GM12891 (cell line): Measurements from ENCODE around the gene KDM4B.

ENCODE experiments used
- DNase-seq: peaks from one replicate; pipeline ENCODE4 v3.0.0; 2011; ENCODE audit warnings: low spot score; ENCODE audit not compliant: insufficient read length
- FAIRE-seq: peaks from 2 replicates; lab custom pipeline; 2011; peaks lifted over from hg19 to GRCh38; lab: Jason Lieb, UNC
- PAX5 ChIP-seq: IDR thresholded peaks from 2 replicates; pipeline ENCODE4 v1.6.1; 2011; ENCODE audit warnings: low read length, moderate library complexity, mild to moderate bottlenecking; ENCODE audit not compliant: insufficient read depth, severe bottlenecking
- POLR2A ChIP-seq: IDR thresholded peaks from 2 replicates; pipeline ENCODE4 v1.6.1; 2011; ENCODE audit warnings: low read depth, low read length, control low read depth
- POLR2AphosphoS5 ChIP-seq: IDR thresholded peaks from 2 replicates; pipeline ENCODE4 v1.6.1; 2011; ENCODE audit warnings: low read depth, low read length, control low read depth
- POU2F2 ChIP-seq: IDR thresholded peaks from 2 replicates; pipeline ENCODE4 v1.6.1; 2011; ENCODE audit warnings: low read depth, mild to moderate bottlenecking, control low read depth, low read length, moderate library complexity
- SPI1 ChIP-seq: IDR thresholded peaks from 2 replicates; pipeline ENCODE4 v1.6.1; 2011; ENCODE audit warnings: low read depth, low read length, control low read depth
- TAF1 ChIP-seq: IDR thresholded peaks from 2 replicates; pipeline ENCODE4 v1.6.1; 2011; ENCODE audit warnings: low read depth, low read length, control low read depth

The KDM4B gene

GRCh38 chr19:5029596-5029995 lies 60.7 kb downstream of the KDM4B start:
- FAIRE-seq, result peak; percentile 74
- TF ChIP-seq PAX5, result peak; percentile 53
- peak; percentile 70 for DNase-seq

GRCh38 chr19:5030136-5030820 lies 61.4 kb downstream of the KDM4B start:
- DNase-seq, result no peak
- no peak for TF ChIP-seq PAX5
- TF ChIP-seq POLR2AphosphoS5, result no peak
- TF ChIP-seq TAF1, result no peak
- no peak for TF ChIP-seq POU2F2
- TF ChIP-seq SPI1, result no peak
- TF ChIP-seq POLR2A, result no peak
- no peak for FAIRE-seq

DNA sequence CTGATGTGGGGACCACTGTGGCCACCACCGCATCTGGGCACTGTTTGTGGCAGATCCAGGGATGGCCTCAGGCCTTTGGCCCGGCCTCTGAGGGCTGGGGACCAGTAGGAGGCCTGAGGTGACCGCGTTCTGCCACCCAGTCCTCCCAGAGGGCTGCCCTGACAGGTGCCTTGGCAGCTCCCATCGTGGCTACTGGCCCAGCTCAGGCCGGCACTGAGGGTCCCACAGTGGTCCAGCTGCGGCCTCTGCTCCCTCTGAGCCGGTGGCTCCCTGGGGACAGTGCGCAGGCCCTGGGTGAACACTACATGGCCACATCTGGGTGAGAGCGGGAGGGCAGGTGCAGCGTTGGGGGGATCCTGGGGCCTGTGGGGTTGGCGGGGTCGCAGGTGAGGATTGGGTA lies 61.9 kb downstream of the KDM4B start:
- TF ChIP-seq POLR2A, result no peak
- TF ChIP-seq POLR2AphosphoS5, result no peak
- no peak for TF ChIP-seq SPI1
- no peak for TF ChIP-seq POU2F2
- no peak for TF ChIP-seq TAF1
- TF ChIP-seq PAX5, result no peak
- no peak for DNase-seq
- no peak for FAIRE-seq

DNA sequence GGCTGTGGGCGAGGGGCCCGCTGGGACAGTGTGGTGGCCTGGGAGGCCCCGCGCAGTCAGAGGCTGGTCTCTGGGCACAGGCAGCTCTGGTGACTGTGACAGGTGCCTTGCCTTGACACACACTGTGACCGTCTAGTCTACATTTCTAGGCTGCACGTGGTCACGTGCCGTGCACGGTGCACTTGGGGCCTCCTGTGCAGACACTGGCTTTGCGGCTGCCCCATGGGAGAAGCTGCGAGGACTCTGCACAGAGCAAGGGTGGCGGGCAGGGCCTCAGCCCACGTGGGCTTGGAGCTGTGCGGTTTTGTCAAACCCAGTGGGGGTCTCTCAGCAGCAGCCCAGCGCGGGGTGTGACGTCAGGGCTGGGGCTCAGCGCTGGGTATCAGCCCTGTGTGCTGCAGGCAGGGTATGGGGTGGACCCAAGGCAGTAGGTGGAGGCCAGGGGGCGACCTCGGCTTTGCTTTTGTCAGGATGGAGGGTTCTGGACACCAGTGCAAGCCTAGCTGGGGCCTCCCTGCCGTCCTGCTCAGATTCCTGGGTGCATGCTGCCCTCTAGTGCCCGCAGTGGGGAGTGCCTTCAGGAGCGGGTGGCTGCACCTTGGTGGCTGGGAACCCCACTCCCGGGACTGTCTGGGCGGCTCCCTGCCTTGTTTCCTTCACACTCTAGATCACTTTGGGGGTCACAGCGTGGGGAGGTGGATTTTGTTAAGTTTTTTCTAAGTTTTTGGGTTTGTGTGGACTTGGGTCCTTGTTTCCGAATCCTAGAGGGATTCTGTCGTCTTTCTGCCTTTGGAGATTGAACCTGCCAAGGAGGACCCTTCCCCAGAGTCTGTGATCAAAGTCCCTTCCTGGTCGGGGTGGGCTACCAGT lies 62.6 kb downstream of the KDM4B start:
- TF ChIP-seq POLR2A (no peak), SPI1 (no peak), TAF1 (no peak), POU2F2 (no peak), PAX5 (no peak), POLR2AphosphoS5 (no peak)
- DNase-seq, result peak; percentile 99
- peak; percentile 95 for FAIRE-seq

- FAIRE-seq (no peak), DNase-seq (no peak)
- TF ChIP-seq POLR2A (no peak), TAF1 (no peak), POLR2AphosphoS5 (no peak), POU2F2 (no peak), PAX5 (no peak), SPI1 (no peak)
These were observed 63.4 kb downstream of the KDM4B start for GRCh38 chr19:5032101-5032967.

- no peak for TF ChIP-seq POU2F2
- TF ChIP-seq POLR2A, result no peak
- TF ChIP-seq POLR2AphosphoS5, result no peak
- no peak for TF ChIP-seq TAF1
- TF ChIP-seq PAX5, result no peak
- no peak for TF ChIP-seq SPI1
- no peak for FAIRE-seq
- DNase-seq, result no peak
These were observed 66.3 kb downstream of the KDM4B start for GRCh38 chr19:5035105-5035761.

DNA sequence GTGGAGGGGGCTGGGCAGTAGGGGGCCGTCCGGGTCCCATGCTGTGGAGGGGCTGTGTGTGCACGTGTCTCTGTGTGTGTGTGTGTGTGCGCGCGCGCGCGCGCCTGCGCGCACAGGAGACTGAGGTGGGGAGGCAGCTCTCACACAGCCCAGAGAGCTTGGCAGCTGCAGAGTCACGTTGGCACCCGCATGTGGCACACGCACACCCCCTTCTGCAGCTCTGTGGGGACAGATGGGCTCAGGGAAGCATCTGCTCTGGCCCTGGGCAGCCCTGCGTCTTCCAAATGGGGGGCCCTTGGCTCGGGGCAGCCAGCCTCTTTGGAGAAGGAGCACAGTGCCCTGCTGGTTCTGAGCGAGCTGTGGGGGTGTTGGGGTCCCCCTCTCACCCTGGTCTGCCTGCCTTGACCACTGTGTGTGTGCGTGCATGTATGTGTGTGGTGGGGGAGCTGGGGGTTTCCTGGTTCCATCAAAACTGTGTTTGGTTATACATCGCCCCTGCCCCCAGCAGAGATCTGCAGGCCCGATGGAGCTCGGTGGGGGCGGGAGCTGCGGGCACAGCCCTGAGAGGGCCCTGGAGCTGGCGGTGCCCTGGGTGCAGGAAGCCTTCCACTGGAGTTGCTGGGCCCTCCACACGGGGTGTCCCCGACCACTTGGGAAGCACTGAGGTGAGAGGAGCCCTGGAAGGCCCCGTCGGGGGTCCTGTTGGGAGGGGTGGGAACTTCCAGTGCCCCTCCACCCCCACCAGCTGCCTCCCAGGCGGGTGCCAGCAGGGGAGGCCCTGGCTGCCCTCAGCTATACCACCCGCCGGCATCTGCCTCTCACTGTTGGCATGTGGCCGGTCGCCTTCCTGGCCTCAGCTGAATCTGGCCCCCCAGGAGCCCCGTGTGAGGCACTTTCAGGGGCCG lies 67.1 kb downstream of the KDM4B start:
- FAIRE-seq (no peak), DNase-seq (no peak)
- TF ChIP-seq TAF1, result no peak
- no peak for TF ChIP-seq PAX5
- TF ChIP-seq POU2F2, result no peak
- no peak for TF ChIP-seq POLR2AphosphoS5
- no peak for TF ChIP-seq POLR2A
- TF ChIP-seq SPI1, result no peak

DNA sequence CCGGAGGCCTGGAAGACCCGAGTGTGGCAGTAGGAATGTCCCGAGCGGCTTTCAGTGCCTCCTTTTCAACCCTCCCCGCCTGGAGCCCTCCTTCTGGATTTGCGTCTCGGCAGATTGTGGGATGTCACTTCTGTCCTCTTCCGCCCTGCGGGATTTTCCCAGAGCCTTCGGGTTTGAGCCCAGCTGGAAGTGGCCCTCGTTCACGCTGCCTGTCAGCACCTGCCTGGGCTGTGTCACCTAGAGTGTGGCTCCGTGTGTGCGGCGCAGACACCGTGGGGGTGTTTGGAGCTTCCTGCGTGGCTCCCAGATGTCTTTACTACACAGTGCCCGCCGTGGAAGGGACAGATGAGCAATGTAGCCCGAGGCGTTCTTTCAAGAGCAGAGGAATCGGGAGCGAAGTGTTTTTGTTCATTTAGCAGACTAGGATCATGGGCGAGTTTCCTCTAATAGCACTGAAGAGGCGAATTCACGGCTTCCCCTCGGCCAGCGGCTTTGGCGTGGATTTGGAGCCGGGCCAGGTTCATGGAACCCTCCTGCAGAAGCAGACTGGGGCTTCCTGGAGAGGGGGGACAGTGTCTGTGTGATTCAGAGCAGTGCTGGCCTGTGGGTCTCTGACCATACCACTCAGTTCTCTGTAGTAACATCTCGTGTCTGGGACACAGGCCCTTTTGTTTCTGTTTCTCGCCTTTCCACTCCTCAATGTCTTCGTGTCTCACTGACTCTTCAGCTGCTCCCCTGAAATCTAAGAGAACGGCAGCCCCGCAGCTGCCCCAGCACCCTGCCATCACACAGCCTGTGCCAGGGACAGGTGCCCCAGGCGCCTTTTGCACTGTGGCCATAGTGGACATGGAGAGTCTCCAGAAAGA lies 68.0 kb downstream of the KDM4B start:
- no peak for TF ChIP-seq TAF1
- TF ChIP-seq PAX5, result no peak
- TF ChIP-seq POLR2A, result no peak
- TF ChIP-seq SPI1, result no peak
- no peak for TF ChIP-seq POU2F2
- no peak for TF ChIP-seq POLR2AphosphoS5
- FAIRE-seq, result no peak

More for the DNA sequence above, 68.0 kb downstream of the KDM4B start:
- DNase-seq, result no peak
